HUES6 (cell line): ENCODE data around the gene NANOS3.

Experiments used
- H3K27ac ChIP-seq: 2 replicates; pipeline ENCODE4 v1.7.0; 2013; ENCODE audit warnings: low read depth, mild to moderate bottlenecking, low read length, inconsistent platforms
- H3K27me3 ChIP-seq: 2 replicates; pipeline ENCODE4 v1.6.1; 2013; ENCODE audit warnings: low read length; ENCODE audit not compliant: control insufficient read depth, insufficient read depth
- H3K36me3 ChIP-seq: 2 replicates; pipeline ENCODE4 v1.6.1; 2013; ENCODE audit warnings: low read length; ENCODE audit not compliant: control insufficient read depth, insufficient read depth
- H3K4me1 ChIP-seq: 2 replicates; pipeline ENCODE4 v1.6.1; 2013; ENCODE audit warnings: low read length; ENCODE audit not compliant: control insufficient read depth, insufficient read depth
- H3K4me3 ChIP-seq: 2 replicates; pipeline ENCODE4 v1.5.1; 2013; ENCODE audit warnings: low read depth, low read length
- H3K9ac ChIP-seq: one replicate; pipeline ENCODE4 v1.6.1; 2013; ENCODE audit warnings: mild to moderate bottlenecking, low read length
- H3K9me3 ChIP-seq: 2 replicates; pipeline ENCODE4 v1.6.1; 2013; ENCODE audit warnings: low read depth, low read length; ENCODE audit not compliant: control insufficient read depth, insufficient read depth

NANOS3 gene

DNA sequence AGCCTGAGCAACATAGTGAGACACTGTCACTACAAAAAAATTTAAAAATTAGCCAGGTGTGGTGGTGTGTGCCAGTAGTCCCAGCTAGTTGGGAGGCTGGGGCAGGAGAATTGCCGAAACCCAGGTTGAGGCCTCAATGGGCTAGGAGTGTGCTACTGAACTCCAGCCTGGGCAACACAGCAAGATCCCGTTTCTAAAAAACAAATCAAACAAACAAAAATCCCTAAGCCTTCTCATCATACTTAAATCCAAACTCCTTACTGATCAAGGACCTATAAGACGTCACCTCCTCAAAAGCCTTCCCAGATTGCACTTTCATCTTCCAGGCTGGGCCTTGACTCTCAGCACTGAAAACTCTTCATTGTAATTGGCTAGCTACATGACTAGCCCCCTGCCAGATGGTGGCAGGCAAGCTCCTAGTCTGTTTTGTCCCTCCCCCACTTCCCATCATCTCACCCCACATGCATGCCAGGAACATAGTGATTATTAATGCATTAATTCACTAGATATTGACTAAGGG is 17.5 kb upstream of the NANOS3 start:
- Histone ChIP-seq H3K36me3 (no peaks in the 10 kb centered on the region), H3K27me3 (peaks cover 16% of the 10 kb centered on the region), H3K27ac (no peak overlapping the region), H3K4me1 (peaks cover 14% of the 10 kb centered on the region), H3K9me3 (no peaks in the 10 kb centered on the region), H3K9ac (no peak overlapping the region), H3K4me3 (no peak overlapping the region)

DNA sequence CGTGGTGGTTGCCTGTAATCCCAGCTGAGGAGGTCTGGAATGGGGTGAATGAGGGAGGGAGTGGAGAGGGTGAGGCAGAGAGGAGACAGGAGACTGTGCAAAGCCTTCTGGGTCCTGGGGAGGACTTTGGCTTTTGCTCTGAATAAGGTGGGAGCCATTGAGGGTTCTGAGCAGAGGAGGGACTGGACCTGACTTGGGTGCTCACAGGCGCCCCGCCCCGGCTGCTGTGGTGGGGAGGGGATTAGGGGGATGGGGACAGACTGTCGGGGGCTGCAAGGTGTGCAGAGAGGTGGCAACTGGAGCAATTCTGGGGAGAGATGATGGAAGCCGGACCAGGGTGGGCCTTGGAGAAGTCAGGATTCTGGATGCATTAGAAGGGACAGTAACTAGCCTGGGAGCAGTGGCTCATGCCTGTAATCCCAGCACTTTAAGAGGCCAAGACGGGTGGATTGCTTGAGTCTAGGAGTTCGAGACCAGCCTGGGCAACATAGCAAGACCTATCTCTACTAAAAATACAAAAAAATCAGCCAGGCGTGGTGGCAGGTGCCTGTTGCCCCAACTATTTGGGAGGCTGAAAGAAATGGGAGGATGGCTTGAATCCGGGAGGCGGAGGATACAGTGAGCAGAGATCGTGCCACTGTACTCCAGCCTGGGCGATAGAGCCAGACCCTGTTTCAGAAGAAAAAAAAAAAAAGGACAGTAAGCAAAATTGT is 16.1 kb upstream of the NANOS3 start:
- no peak overlapping the region for H3K4me3 ChIP-seq
- peaks cover 19% of the 10 kb centered on the region for H3K4me1 ChIP-seq
- H3K9ac ChIP-seq = no peak overlapping the region
- no peaks in the 10 kb centered on the region for H3K36me3 ChIP-seq
- no peaks in the 10 kb centered on the region for H3K9me3 ChIP-seq
- H3K27ac ChIP-seq = no peak overlapping the region
- peaks cover 26% of the 10 kb centered on the region for H3K27me3 ChIP-seq

DNA sequence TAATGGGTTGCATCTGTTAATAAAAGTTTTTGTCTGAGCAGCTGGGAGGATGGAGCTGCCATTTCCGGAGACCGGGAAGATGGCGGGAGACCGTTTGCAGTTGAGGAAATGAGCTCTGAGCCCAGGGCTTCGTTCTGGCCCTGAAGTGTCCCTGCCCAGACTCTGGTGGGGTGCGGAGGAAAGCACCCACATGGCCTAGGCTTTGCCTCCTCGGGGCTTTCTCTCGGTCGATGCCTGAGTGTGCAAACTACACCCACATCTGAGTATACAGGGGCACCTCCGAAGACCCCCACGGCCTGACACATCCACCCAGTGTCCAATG is 15.6 kb upstream of the NANOS3 start:
- Histone ChIP-seq H3K9me3 (no peaks in the 10 kb centered on the region), H3K27ac (peak overlapping the region; percentile 49; the same call in 1 of the 2 replicates), H3K4me3 (no peak overlapping the region), H3K9ac (peak overlapping the region; percentile 68), H3K36me3 (no peaks in the 10 kb centered on the region), H3K27me3 (peaks cover 31% of the 10 kb centered on the region), H3K4me1 (peaks cover 19% of the 10 kb centered on the region)

DNA sequence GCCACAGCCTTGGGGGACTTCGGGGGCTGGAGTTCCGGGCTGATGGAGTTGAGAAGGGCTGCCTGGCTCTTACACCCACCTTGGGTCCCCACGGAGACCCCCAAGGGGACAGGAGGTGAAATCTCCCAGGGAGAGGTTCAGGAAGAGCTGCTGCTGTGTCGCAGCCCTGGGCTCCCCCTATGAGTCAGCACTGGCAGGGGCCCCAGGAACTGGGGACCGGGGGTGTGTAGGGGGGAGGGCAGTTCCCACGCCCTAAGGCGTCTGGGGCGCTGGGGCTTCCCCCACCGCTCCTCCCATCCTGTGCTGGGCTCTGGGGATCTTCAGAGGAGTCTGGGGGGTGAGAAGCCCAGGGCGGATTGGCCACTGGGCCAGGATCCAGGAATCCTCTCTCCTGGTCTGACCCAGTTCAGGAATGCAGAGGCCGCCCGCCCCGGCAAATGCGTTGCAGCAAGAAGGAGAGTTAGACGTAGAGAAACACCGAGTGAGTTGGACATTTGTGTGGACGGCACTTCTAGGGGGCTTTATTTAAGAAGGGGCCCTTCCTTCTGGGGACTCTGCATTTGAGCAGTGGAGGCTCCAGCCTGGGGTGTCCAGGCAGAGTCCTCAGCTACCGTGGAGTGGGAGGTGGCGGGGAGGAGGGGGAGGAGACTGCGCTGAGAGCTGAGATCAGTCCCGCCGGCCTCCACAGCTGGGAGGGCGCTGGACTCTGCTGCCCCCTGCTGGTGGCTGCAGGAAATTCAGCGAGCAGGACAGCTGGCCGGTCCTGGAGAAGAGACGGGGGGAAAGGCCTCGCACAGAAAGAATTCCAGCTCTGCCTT is 15.0 kb upstream of the NANOS3 start:
- Histone ChIP-seq H3K27ac (peak overlapping the region; percentile 49; the same call in 1 of the 2 replicates), H3K4me1 (peaks cover 19% of the 10 kb centered on the region), H3K36me3 (no peaks in the 10 kb centered on the region), H3K27me3 (peaks cover 37% of the 10 kb centered on the region), H3K9me3 (no peaks in the 10 kb centered on the region), H3K9ac (peak overlapping the region; percentile 68), H3K4me3 (peak overlapping the region; percentile 67)

DNA sequence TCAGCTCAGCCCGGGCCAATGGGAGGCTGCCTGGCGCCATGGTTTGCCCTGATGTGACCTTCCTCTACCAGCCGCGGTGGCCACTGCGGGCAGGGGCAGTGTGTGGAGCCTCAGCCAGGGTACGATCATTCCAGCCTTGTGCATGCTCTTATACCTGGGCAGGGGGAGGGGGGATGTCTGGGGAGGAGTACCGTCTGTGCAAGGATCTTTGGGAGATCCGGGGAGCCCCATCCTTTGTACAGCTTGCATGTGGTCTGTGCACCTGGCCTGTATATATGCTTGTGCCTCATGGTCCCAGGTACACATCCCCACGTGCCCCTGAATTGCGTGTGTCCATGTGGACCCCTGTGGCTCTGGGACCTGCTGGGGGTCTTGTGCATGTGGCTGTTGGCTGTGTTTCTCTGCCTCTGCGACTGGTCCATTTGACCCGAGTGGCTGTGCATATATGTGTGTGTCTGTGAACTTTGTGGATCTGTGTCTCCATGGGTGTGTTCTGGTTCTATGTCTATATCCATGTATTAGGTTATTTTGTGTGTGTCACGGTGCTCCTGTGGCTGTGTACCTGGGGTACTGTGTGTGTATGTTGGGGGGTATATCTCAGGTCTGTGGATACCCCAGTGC is 12.8 kb upstream of the NANOS3 start:
- Histone ChIP-seq H3K4me3 (peak overlapping the region; percentile 43; the same call in 1 of the 2 replicates), H3K27ac (no peak overlapping the region)

DNA sequence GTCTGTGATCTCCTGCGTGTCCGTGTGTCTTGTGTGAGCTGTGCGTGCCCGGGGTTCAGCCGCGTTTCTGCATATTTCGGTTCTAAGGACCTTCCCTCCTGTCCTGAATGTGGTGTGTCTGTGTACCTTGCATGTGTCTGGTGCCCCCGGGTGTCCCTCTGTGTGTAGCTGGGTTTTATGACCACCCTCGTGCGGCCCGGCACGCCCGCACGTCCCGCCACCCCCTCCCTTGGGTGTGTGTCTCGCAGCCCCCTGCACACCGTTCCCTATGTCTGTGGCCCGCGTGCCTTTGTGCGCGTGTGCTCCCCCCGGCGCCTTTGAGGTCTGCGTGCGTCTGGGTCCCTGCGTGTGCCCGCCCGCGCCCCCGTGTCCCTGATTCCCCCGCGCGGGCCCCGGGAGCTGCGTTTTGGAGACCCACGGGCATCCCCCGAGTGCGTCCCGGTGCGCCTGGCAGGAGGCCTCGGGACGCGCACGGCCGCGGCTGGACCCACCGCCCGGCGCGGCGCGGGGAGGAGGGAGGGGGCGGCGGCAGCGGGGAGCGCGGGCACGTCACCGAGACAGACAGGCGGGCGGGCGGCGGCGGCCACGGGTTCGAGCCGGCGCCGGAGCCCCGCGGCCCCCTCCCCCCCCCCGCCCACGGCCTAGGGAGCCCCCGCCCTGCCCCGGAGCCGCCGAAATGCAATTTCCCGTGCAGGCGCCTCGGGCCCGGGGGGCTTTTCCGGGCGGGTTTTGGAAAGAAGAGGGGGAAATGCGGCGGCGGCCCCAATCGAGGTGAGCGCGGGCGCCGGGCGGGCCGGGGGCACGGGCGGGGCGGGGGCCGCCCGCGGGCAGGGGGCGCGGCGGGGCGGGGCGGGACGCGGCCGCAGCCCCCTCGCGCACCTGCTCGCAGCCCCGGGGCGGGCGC is 12.0 kb upstream of the NANOS3 start:
- Histone ChIP-seq H3K27me3 (peaks cover 67% of the 10 kb centered on the region), H3K4me3 (peak overlapping the region; percentile 55), H3K27ac (no peak overlapping the region), H3K4me1 (peaks cover 19% of the 10 kb centered on the region), H3K36me3 (no peaks in the 10 kb centered on the region), H3K9me3 (no peaks in the 10 kb centered on the region), H3K9ac (peak overlapping the region; percentile 29)

More for the DNA sequence above, 12.8 kb upstream of the NANOS3 start:
- peaks cover 59% of the 10 kb centered on the region for H3K27me3 ChIP-seq
- H3K9ac ChIP-seq = peak overlapping the region; percentile 29
- H3K36me3 ChIP-seq = no peaks in the 10 kb centered on the region
- peaks cover 19% of the 10 kb centered on the region for H3K4me1 ChIP-seq
- H3K9me3 ChIP-seq = no peaks in the 10 kb centered on the region

DNA sequence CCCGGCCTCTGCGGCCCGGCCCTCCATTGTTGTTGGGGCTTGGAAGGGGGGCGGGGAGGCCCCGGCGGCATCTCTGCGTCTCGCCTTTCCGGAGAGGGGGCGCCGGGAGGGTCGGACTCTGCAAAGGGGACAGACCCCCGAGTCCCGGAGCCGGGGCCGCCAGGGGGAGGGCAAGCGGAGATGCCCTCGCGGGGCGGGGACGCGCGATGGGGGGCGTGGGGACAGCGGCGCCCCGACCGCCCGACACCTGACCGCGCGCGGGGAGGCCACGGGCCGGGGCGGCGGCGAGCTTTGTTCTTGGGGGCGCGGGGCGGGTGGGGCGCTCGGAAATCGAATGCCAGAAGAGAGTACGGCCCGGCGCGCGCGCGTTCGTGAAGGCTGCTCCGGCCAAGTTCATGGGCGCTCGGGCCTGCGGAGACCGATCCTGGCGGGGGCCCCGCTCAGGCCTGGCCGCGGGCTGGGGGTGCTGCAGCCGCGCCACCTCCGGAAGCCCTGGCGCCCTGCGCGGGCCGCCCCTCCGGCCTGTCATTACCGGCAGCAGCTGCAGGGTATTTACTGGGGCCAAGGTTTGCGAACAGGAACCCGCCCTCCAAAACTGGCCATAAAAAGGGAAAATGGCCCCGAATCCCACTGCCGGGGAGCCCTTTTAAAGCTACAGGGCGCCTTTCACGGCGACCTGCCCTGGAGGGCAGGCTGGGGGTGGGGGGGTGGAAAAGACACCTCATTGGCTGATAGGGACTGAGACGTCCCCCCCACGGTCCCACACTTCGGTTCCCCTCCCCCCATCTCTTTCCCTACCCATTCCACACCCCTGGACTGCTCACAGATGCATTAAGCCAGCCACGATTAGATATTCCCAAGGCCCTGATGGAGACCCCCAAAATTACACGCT is 11.1 kb upstream of the NANOS3 start:
- Histone ChIP-seq H3K36me3 (no peaks in the 10 kb centered on the region), H3K9me3 (no peaks in the 10 kb centered on the region), H3K4me1 (peaks cover 19% of the 10 kb centered on the region), H3K27ac (no peak overlapping the region), H3K9ac (no peak overlapping the region), H3K27me3 (peaks cover 73% of the 10 kb centered on the region), H3K4me3 (peak overlapping the region; percentile 55)

DNA sequence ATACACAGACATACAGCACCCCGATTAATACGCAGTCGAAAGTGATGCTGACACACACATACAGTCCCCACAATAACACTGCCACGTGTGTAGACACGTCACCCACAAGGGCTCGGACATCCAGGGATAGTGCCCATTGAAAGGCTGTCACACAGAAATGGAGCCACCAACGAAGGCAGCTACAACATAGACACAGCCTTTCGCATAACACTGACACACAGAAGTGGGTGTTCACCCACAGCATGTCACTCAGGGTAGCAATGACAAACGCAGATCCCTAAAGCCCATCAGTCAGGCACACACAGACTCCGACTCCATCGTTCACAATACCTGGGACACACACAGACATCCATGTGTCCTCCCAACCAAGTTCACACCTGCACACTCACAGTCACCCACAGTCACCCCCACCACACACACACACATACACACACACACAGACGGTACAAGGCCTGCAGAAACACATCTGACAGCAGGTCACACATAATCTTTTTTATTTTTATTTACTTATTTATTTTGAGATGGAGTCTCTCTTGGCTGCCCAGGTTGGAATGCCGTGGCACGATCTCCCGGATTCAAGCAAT is 10.4 kb upstream of the NANOS3 start:
- Histone ChIP-seq H3K36me3 (no peaks in the 10 kb centered on the region), H3K4me3 (no peak overlapping the region), H3K27ac (no peak overlapping the region), H3K9ac (no peak overlapping the region), H3K9me3 (no peaks in the 10 kb centered on the region), H3K27me3 (peaks cover 80% of the 10 kb centered on the region), H3K4me1 (peaks cover 14% of the 10 kb centered on the region)

DNA sequence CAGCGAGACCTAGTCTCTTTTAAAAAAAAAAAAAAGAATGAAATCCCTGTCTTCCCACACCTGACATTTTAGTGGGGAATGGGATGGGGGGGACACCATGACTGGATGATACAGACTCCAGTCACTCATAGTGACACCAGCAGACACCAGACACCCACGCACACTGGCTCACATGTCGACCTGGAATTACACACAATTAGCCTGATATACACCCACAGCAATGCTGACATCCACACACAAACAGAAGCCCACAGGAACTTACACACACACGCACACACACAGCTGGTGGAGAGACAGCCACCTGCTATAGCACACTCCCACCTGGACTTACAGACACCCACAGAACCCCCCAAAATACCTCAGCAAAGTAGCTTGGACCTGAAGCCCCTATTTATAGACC is 8.3 kb upstream of the NANOS3 start:
- H3K4me3 ChIP-seq = no peak overlapping the region
- peaks cover 9% of the 10 kb centered on the region for H3K4me1 ChIP-seq
- H3K27me3 ChIP-seq = peaks cover 93% of the 10 kb centered on the region
- no peak overlapping the region for H3K27ac ChIP-seq
- no peak overlapping the region for H3K9ac ChIP-seq
- no peaks in the 10 kb centered on the region for H3K9me3 ChIP-seq
- H3K36me3 ChIP-seq = no peaks in the 10 kb centered on the region
